GM15510 (cell line): ENCODE measurements around the gene INSRR.

ENCODE experiments used
- POLR2A ChIP-seq: IDR thresholded peaks from 3 replicates; pipeline ENCODE4 v1.6.1; 2011; ENCODE audit warnings: borderline replicate concordance; ENCODE audit not compliant: insufficient read length; ENCODE audit errors: extremely low read depth

Gene INSRR

GRCh38 chr1:156873659-156874058, 14.7 kb upstream of the INSRR start:
- TF ChIP-seq POLR2A = no peak

GRCh38 chr1:156869455-156869854, 10.5 kb upstream of the INSRR start:
- no peak for TF ChIP-seq POLR2A

GRCh38 chr1:156868341-156868740, 9.4 kb upstream of the INSRR start:
- no peak for TF ChIP-seq POLR2A

GRCh38 chr1:156866249-156866909, 7.5 kb upstream of the INSRR start:
- no peak for TF ChIP-seq POLR2A

GRCh38 chr1:156865865-156866248, 6.9 kb upstream of the INSRR start:
- TF ChIP-seq POLR2A = no peak

- no peak for TF ChIP-seq POLR2A
Observed at GRCh38 chr1:156865258-156865657, 6.3 kb upstream of the INSRR start.

- no peak for TF ChIP-seq POLR2A
Observed at GRCh38 chr1:156864796-156865195, 5.9 kb upstream of the INSRR start.

GRCh38 chr1:156863631-156864030, 4.7 kb upstream of the INSRR start:
- TF ChIP-seq POLR2A = no peak

GRCh38 chr1:156862997-156863599, 4.2 kb upstream of the INSRR start:
- no peak for TF ChIP-seq POLR2A

- no peak for TF ChIP-seq POLR2A
Observed at GRCh38 chr1:156862584-156862983, 3.7 kb upstream of the INSRR start.

GRCh38 chr1:156860628-156861423, 1.9 kb upstream of the INSRR start, which contains the start of gene NTRK1:
NTRK1 (plus strand) TSS chr1:156860865; CDS start chr1:156860935, 70 bp downstream.
- no peak for TF ChIP-seq POLR2A

- TF ChIP-seq POLR2A = no peak
Observed at GRCh38 chr1:156860113-156860627, 1.3 kb upstream of the INSRR start.

- no peak for TF ChIP-seq POLR2A
Observed at GRCh38 chr1:156859523-156860112, 701 bp upstream of the INSRR start.

GRCh38 chr1:156858555-156858956, 361 bp downstream of the INSRR start:
- no peak for TF ChIP-seq POLR2A

GRCh38 chr1:156857532-156857931, 1.4 kb downstream of the INSRR start:
- TF ChIP-seq POLR2A = no peak
